T-helper 2 cell (primary cell): ENCODE results near the gene C3.
A peak's percentile ranks its signal among the peaks of the same experiment; 100 is the strongest.
"Not testable (repeated sequence)": the region's sequence is repeated elsewhere in the genome, so short reads cannot be mapped to it uniquely, and the experiment has no call there.

Experiments
- DNase-seq, 5 experiments: peaks; one replicate each; pipeline versions ENCODE4 v3.0.0 to v3.0.0-alpha.2; 2012 to 2022

The C3 gene

DNA sequence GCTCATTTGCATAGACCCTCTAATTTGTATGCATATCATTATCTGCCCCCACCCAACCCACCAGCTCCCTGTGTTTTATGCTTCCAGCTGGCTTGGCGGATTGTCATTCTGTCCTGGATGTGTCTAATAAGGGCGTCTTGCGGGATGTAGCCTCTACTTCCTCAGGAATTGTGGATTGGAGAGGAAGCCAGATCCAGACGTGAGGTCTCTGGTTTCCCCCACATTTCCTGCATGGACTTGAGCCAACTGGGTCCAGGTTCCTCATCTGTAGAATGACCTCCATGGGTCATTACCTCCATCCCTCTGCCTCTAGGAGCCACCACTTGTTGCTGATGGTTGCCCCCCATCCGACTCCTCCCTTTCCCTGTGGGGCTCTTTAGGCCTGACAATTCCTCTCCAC, 57.7 kb downstream of the C3 start:
- DNase-seq = no peak

DNA sequence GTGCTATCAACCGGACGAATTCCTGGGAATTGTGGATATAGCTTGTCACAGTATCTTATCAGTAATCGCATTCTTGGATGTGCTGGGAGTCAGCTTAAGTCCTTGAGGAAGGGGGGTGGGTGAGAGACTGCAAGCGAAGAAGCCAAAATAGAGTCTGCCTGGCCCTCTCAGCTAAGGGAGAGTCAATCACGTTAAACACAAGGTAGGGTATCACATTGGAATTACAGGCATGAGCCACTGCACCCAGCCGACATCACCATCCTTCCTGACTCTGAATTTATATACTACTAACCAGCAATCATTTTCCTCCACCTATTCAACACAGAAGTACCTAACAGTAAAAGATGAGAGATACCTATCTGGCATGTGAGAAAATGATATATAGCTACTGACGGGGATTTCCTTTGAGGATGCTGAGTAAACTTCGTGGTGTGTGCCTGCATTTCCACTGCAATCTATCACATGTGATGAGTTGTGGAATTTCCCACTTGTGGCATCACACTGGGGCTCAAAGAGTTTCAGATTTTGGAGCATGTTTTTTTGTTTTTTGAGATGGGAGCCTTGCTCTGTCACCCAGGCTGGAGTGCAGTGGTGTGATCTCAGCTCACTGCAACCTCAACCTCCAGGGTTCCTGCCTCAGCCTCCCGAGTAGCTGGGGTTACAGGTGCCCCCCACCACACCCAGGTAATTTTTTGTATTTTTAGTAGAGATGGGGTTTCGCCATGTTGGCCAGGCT, 58.8 kb downstream of the C3 start:
- DNase-seq = peak in 4 of 5 experiments; percentile 21 to 92 (median 60)

DNA sequence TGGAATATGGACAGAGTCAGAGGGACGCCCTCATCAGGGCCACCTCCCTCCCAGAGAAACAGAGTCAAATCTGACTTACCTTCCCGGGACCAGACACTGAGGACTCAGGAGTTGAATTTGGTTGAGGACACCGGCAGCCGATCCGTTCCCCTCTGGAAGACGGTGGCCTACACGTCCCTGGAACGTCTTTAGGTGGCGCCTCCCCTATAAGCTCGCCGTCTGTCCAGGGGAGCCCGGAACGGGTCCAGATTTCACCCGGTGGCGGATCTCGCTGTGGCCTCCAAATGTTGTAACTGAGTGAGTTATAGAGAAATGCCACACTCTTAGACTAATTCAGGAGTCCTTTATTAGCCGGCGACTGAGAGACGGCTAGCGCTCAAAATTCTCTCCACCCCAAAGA, 59.5 kb downstream of the C3 start:
- no peak for DNase-seq

DNA sequence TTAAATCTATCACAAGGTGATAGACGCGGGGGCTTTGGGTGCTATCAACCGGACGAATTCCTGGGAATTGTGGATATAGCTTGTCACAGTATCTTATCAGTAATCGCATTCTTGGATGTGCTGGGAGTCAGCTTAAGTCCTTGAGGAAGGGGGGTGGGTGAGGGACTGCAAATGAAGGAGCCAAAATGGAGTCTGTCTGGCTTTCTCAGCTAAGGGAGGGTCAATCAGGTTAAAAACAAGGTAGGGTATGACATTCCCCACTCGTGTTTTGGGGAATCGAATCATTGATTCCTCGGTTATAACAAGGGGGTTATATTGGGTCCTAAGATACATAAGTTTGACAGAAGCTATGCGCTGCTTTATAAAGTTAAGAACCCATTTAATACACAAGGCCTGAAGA, 64.1 kb downstream of the C3 start:
- not testable (repeated sequence) for DNase-seq

DNA sequence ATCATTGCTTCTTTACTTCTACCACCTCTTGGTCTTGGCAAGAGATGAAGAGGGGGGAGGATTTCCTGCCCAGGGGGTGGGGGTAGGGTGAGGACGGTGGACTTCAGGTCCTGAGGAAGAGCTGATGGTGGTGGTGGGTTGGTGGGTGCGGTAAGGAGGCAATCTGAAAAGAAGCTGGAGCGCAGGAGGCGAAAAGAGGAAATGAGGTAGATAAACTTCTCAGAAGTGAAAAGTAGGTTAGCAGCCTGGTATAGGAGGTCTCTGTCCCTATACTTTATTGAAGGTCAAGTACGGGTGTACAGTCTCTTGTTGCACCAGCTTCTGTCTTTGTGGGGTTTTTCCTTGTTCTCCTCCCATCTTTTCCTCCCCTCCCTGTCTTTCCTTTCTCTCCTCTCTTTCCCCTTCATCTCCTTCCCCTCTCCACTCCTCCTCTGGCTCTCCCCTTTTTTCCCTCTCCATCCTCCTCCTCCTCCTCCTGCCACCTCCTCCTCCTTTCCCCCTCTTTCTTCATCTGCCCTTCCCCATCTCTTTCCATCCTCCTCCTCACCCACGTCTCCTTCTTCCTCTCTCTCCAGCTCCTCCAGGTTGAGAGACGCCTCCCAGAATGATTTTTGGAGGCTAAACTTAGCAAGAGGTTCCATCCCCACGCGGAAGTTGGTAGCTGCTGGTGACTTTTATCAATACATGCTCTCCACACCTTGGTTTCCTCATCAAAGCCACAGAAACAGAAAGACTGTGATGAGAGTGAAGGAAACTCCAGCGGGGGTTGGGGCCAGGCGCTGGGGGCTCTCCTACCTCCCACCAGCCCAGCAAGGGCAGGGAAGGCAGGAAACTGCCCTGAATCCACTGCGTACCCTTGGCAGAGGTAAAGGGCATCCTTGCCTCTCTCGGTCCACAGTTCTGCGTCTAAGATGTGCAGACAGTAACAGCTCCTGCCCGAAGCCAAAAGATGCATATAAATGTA, 65.8 kb downstream of the C3 start:
- DNase-seq = peak in 3 of 5 experiments; percentile 50 to 89 (median 67)

DNA sequence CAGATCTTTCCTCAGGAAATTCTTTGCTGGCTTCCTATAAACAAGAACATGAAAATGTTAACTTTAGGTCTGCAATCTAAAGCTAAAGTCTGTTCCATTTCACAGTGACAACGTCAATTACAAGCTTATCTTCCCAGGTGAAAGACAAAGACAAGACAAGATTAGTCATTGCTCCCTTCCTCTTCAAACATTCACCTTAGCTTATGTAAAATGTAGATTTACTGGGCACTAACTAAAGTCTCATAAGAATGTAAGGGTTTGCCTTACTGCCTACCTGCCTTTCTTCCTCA, 67.7 kb downstream of the C3 start:
- peak in 1 of 5 experiments; percentile 53 for DNase-seq

DNA sequence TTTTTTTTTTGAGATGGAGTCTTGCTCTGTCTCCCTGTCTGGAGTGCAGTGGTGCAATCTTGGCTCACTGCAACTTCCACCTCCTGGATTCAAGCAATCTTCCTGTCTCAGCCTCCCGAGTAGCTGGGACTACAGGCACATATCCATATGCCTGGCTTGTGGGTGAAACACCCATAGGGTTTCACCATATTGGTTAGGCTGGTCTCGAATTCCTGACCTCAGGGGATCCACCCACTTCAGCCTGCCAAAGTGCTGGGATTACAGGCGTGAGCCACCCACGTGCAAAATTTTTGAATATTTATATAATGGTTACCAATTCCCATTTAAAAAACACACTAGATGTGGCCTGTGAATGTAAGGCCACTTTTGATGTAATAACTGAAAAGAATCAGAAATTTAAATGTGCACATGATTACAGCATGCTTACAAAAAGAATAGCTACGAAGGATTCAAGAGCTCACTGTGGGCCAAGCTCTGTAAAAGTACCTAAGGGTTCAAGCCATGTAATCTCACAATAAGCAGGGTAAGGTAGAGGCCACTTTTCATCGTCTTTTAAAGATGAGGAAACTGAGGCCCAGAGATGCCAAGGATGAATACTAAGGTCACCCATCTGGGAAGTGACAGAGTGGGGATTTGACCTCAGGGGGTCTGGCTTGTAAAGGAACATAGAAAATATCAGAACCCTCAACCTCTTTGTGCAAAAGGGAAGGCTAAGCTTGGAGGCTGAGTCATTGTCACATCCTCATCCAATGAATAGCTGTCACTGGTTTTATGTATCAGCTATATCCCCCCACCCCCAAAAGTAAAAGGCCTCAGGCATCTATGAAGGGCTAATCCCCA, 68.3 kb downstream of the C3 start:
- no peak for DNase-seq

DNA sequence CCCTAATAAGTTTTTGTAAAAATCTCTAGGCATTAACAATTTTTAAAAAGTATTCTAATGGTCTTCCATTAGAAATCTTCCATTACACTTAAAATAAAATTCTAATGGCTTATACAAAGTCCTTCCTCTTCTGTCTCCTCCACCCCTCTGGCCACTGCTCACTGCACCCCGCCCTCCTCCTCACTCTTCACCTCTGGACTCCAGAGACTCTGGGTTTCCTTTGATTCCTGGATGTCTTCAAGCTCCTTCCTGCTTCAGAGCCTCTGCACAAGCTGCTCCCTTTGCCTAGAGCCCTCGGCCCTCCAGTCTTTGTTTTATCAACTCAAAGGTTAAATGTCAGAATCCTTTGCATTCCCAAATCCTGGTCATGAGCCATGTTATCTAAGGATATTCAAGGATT, 71.3 kb downstream of the C3 start:
- no peak for DNase-seq

DNA sequence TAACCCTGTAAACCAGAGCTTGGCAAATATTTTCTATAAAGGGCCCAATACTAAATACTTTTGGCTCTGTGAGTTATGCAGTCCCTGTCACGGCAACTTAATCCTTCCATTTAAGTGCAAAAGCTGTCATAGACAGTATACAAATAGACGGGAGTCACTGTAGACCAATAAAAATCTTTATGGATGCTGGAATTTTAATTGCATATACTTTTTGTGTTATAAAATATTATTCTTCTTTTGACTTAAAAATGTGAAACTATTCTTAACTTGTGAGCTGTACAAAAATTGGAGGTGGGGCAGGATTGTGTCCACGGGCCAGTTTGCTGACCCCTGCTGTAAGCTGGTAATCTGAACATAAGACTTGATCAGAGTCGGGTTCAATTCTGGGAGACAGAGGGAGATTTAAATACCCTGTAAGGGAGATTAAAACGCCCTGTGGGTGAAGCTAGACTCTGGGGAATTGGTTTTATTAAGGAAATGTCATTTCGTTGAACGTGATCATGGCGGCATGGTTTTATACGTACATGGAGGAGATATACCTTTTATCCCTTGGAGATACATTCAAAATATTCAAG, 72.2 kb downstream of the C3 start:
- DNase-seq = no peak

DNA sequence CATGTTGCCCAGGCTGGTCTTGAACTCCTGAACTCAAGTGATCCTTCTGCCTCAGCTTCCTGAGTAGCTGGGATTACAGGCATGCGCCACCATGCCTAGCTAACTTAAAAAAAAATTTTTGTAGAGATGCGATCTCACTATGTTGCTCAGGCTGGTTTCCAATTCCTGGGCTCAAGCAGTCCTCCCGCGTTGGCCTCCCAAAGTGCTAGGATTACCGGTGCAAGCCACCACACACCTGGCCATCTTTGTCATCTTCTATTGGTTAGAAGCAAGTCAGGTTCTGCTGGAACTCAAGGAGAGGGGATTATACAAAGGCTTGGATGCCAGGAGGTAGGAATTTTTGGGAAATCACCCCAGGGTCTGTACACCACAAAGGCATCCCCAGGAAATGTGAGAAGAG, 75.7 kb downstream of the C3 start:
- no peak for DNase-seq

DNA sequence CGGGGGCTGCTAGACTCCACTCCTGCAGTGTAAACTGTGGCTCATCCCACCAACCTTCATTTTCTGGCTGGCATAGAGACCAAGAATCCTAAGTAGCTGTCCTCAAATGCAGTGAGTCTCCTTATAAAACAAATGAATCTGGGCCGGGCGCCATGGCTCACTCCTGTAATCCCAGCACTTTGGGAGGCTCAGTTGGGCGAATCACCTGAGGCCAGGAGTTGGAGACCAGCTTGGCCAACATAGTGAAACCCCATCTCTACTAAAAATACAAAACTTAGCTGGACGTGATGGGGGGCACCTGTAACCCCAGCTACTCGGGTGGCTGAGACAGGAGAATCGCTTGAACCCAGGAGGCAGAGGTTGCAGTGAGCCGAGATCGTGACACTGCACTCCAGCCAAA, 80.1 kb downstream of the C3 start:
- not testable (repeated sequence) for DNase-seq

DNA sequence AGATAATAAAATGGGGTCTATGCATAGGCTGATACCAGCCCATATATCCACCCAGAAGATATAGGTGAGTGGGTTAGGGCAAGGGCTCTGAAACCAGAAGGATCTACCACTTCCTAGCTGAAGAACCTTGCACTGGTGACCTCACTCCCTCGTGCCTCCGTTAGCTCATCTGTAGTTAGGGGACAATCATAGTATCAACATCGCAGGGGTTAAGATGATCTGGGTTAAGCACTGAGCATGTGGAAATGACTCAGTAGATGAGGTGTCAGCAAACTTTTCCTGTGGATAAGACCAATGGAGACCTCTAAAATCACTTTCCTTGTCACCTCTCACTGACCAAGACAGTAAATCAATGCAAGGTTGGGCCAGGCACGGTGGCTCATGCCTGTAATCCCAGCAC, 81.0 kb downstream of the C3 start:
- DNase-seq = peak in 1 of 5 experiments; percentile 80

DNA sequence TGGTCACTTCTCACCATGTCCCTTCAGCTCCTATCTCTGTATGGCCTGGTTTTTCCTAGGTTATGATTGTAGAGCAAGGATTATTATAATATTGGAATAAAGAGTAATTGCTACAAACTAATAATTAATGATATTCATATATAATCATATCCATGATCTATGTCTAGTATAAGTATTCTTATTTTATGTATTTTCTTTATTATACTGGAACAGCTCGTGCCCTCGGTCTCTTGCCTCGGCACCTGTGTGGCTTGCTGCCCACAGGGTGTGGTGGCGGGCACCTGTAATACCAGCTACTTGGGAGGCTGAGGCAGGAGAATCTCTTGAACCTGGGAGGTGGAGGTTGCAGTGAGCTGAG, 87.0 kb downstream of the C3 start:
- not testable (repeated sequence) for DNase-seq

DNA sequence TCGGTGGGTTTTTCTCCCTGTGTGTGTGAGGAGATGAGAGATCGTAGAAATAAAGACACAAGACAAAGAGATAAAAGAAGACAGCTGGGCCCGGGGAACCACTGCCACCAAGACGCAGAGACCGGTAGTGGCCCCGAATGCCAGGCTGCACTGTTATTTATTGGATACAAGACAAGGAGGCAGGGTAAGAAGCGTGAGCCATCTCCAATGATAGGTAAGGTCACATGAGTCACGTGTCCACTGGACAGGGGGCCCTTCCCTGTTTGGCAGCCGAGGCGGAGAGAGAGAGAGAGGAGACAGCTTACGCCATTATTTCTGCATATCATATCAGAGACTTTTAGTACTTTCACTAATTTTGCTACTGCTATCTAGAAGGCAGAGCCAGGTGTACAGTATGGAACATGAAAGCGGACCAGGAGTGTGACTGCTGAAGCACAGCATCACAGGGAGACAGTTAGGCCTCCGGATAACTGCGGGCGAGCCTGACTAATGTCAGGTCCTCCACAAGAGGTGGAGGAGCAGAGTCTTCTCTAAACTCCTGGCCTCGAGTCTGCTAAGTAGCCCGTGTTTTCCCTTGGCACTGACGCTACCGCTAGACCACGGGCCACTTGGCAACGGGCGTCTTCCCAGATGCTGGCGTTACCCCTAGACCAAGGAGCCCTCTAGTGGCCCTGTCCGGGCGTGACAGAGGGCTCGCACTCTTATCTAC, 87.5 kb downstream of the C3 start:
- DNase-seq = peak in 3 of 5 experiments; percentile 8 to 42 (median 31)

DNA sequence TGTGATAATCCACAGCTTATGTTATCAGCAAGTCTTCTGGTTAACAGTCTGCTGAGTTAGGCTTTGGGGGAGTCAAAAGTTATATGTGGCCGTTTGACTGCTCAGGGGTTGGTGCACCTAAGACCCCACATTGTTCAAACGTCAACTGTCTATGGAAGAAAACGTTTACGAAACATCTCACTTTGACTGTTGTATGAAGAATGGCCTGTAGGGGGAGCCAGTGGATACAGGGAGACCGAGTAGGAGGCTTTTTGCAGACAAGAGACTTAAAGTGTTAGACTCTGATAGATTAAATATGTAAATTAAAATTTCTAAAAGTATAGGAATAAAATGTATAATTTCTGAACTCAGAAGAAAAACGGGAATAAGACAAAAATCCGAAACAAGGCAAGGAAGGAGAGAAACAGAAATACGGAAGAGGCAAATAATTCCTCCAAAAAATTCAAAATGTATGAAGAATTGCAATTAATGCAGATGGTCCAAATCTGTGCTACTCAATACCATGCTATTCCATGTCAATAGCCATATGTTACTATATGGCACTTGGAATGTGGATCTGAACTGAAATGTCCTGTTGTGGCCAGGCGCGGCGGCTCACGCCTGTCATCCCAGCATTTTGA, 88.3 kb downstream of the C3 start:
- DNase-seq = peak; percentile 19 to 82 (median 61)
